ENCODE data around the gene PARD3B. TPM values are rescaled to one million over a fixed set of nuclear protein-coding genes. Genes with fewer than 3 reads are reported as not detected.

PARD3B gene
- total RNA-seq, 1 experiment from 2014 or later: 7.6 TPM

DNA sequence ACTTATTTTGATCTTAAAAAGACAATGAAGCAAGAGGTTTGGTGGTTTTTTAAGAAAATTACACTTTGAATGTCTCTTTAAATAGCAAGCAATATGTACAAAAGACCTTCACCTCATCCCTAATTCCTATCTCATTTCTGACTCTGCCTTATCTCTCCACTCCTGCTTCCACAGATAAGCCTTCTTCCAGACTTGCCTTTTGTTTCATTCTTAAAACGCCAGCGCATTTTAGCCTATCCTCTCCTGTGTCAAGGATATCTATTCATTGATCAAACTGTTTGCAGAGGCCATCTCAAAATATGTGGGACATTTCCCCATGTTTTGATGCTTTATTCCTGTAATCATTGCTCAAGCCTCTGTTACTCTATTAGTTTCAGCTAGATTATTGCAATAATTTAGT lies 562.5 kb downstream of the PARD3B start:
- Histone ChIP-seq H3K4me3 (ENCODE audit: low read depth, low read length, poor library complexity, severe bottlenecking) (no peak overlapping the region), H3K27ac (ENCODE audit: low read depth, low read length, poor library complexity, severe bottlenecking) (no peak overlapping the region), H3K9me3 (ENCODE audit: low read depth, low read length, poor library complexity, severe bottlenecking) (no peaks in the 10 kb centered on the region), H3K27me3 (replicated peaks; ENCODE audit: insufficient read depth, low read depth, low read length, poor library complexity) (no peaks in the 10 kb centered on the region), H3K4me1 (ENCODE audit: insufficient read depth, low read length, poor library complexity, severe bottlenecking) (no peaks in the 10 kb centered on the region), H3K36me3 (ENCODE audit: insufficient read depth, low read length, poor library complexity, severe bottlenecking) (no peaks in the 10 kb centered on the region)
- no peak for DNase-seq (ENCODE audit: low spot score)
- CTCF ChIA-PET: no interaction called here
- no peak for TF ChIP-seq EZH2 (IDR thresholded peaks at IDR 0.05; ENCODE audit: borderline replicate concordance, low read depth, low read length, poor library complexity, severe bottlenecking)
- TF ChIP-seq, protein P1, sequence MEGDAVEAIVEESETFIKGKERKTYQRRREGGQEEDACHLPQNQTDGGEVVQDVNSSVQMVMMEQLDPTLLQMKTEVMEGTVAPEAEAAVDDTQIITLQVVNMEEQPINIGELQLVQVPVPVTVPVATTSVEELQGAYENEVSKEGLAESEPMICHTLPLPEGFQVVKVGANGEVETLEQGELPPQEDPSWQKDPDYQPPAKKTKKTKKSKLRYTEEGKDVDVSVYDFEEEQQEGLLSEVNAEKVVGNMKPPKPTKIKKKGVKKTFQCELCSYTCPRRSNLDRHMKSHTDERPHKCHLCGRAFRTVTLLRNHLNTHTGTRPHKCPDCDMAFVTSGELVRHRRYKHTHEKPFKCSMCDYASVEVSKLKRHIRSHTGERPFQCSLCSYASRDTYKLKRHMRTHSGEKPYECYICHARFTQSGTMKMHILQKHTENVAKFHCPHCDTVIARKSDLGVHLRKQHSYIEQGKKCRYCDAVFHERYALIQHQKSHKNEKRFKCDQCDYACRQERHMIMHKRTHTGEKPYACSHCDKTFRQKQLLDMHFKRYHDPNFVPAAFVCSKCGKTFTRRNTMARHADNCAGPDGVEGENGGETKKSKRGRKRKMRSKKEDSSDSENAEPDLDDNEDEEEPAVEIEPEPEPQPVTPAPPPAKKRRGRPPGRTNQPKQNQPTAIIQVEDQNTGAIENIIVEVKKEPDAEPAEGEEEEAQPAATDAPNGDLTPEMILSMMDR (conservative IDR thresholded peaks at IDR 0.05; ENCODE audit: low read depth, low read length): no peak
- POLR2A ChIA-PET (ENCODE audit: low non-redundant PET): no interaction called here
- intact Hi-C loops (cut with micrococcal nuclease; ENCODE audit: unreplicated experiment): no loop called here
- no TSS peak for BruUV-seq (replicated peaks)

DNA sequence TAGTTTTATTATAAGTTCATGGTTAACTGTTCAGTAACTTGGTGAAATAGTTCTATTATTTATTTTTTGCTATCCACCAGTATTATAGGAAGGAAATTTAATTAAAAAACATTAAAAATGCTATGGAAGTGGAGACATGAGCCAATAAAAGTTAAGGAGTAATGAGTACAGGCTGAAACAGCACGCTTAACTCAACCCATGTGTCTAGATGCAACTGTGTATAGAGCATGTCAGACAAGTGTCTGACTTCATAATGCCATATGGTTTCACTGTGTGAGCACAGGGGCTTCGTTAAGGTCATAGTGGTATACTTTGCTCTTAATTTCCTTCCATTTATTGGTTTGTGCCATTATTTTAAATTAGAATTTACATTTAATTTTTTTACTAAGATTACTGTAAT lies 570.2 kb downstream of the PARD3B start:
- no peak overlapping the region for H3K4me3 ChIP-seq (ENCODE audit: low read depth, low read length, poor library complexity, severe bottlenecking)
- POLR2A ChIA-PET (ENCODE audit: low non-redundant PET): no interaction called here
- H3K9me3 ChIP-seq (ENCODE audit: low read depth, low read length, poor library complexity, severe bottlenecking): no peaks in the 10 kb centered on the region
- H3K36me3 ChIP-seq (ENCODE audit: insufficient read depth, low read length, poor library complexity, severe bottlenecking): no peaks in the 10 kb centered on the region
- no peak overlapping the region for H3K27ac ChIP-seq (ENCODE audit: low read depth, low read length, poor library complexity, severe bottlenecking)
- TF ChIP-seq, protein P1 (conservative IDR thresholded peaks at IDR 0.05; ENCODE audit: low read depth, low read length): no peak
- no peak for TF ChIP-seq EZH2 (IDR thresholded peaks at IDR 0.05; ENCODE audit: borderline replicate concordance, low read depth, low read length, poor library complexity, severe bottlenecking)
- CTCF ChIA-PET: no interaction called here
- H3K4me1 ChIP-seq (ENCODE audit: insufficient read depth, low read length, poor library complexity, severe bottlenecking): no peaks in the 10 kb centered on the region
- no peak for DNase-seq (ENCODE audit: low spot score)
- no peaks in the 10 kb centered on the region for H3K27me3 ChIP-seq (replicated peaks; ENCODE audit: insufficient read depth, low read depth, low read length, poor library complexity)
- BruUV-seq (replicated peaks): no TSS peak
- intact Hi-C loops (cut with micrococcal nuclease; ENCODE audit: unreplicated experiment): no loop called here

DNA sequence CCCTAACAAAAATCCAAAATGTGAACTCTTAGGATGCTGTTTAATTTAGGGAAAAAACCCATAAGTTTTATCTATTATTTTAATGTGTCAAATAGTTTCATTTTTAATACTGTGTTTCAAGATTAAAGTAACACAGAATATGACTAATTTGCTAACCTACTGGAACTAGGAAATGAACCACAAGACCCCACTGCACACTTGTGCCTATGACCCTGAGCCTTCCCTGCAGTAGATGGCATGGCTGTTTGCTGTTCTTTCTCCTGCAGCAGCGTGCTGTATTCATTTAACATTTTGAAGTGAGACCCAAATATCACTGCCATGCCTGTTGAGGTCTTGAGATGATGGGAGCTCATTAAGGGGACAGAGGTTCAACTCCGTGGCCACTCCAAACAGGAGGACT lies 571.9 kb downstream of the PARD3B start:
- H3K9me3 ChIP-seq (ENCODE audit: low read depth, low read length, poor library complexity, severe bottlenecking): no peaks in the 10 kb centered on the region
- ChIA-PET POLR2A (ENCODE audit: low non-redundant PET) (no interaction called here), CTCF (no interaction called here)
- TF ChIP-seq EZH2 (IDR thresholded peaks at IDR 0.05; ENCODE audit: borderline replicate concordance, low read depth, low read length, poor library complexity, severe bottlenecking): no peak
- TF ChIP-seq, protein P1 (conservative IDR thresholded peaks at IDR 0.05; ENCODE audit: low read depth, low read length): no peak
- no peaks in the 10 kb centered on the region for H3K27me3 ChIP-seq (replicated peaks; ENCODE audit: insufficient read depth, low read depth, low read length, poor library complexity)
- DNase-seq (ENCODE audit: low spot score): no peak
- intact Hi-C loops (cut with micrococcal nuclease; ENCODE audit: unreplicated experiment): no loop called here
- BruUV-seq (replicated peaks): no TSS peak
- H3K36me3 ChIP-seq (ENCODE audit: insufficient read depth, low read length, poor library complexity, severe bottlenecking): no peaks in the 10 kb centered on the region
- H3K27ac ChIP-seq (ENCODE audit: low read depth, low read length, poor library complexity, severe bottlenecking): no peak overlapping the region
- H3K4me3 ChIP-seq (ENCODE audit: low read depth, low read length, poor library complexity, severe bottlenecking): no peak overlapping the region
- no peaks in the 10 kb centered on the region for H3K4me1 ChIP-seq (ENCODE audit: insufficient read depth, low read length, poor library complexity, severe bottlenecking)

Data from A673 (cell line).